SU-DHL-6 (cell line): Measurements from ENCODE around the gene SLC25A42.

Source experiments
- EZH2phosphoT487 ChIP-seq: fragments of 200-600 bp; sonication (generic), shearing (Covaris generic); conservative IDR thresholded peaks from 2 replicates; pipeline ENCODE4 v1.6.1; 2018; ENCODE audit warnings: mild to moderate bottlenecking, antibody characterized with exemption, low read length, moderate library complexity, mixed read lengths
- TF ChIP-seq, protein P1 (sequence below): fragments of 200-600 bp; sonication (generic); IDR thresholded peaks from one replicate; pipeline ENCODE4 v1.5.1; 2017; ENCODE audit warnings: antibody characterized with exemption, mild to moderate bottlenecking, low read length, moderate library complexity; ENCODE audit not compliant: insufficient read depth, poor library complexity, severe bottlenecking

DNA sequence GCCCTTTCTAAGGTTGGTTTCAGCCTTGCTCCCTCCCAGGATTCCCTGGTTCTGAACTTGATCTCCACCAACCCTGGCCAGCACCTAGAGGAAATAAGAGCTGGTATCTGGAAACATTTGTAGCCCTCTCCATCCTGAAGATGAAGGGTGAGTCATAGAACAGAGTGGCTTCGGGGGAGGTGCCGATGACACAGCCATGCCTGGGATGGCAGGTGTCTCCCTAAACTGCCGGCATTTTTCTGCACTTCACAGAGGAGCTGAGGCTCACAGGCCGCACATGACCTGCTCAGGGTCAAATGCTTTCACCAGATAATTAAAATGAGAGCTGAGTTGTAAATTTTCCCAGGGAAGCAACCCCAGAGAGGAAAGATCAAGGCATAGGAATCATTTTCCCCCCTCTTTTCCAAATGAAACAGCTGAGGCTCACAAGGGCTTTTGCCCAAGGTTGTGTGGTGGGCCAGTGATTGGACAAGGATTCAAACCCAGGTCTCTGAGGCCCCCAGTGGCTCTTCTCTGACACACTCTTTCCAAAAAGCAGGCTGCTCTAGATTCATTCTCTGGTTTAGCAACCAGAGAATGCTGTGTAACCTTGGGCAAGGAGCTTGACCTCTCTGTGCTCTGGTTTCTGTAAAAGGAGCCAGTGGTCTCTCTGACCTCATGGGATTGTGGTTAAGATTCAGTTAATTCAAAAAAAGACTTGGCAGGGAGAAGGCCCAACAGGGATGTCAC, 1.2 kb upstream of the SLC25A42 start:
- TF ChIP-seq, protein P1, sequence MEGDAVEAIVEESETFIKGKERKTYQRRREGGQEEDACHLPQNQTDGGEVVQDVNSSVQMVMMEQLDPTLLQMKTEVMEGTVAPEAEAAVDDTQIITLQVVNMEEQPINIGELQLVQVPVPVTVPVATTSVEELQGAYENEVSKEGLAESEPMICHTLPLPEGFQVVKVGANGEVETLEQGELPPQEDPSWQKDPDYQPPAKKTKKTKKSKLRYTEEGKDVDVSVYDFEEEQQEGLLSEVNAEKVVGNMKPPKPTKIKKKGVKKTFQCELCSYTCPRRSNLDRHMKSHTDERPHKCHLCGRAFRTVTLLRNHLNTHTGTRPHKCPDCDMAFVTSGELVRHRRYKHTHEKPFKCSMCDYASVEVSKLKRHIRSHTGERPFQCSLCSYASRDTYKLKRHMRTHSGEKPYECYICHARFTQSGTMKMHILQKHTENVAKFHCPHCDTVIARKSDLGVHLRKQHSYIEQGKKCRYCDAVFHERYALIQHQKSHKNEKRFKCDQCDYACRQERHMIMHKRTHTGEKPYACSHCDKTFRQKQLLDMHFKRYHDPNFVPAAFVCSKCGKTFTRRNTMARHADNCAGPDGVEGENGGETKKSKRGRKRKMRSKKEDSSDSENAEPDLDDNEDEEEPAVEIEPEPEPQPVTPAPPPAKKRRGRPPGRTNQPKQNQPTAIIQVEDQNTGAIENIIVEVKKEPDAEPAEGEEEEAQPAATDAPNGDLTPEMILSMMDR = no peak
- no peak for TF ChIP-seq EZH2phosphoT487
